GM19043 (cell line): ENCODE measurements around the gene MKI67.
"Not testable (repeated sequence)": the region's sequence is repeated elsewhere in the genome, so short reads cannot be mapped to it uniquely, and the experiment has no call there.

Experiments
- ATAC-seq: cut with Tn5 transposase; IDR thresholded peaks from one replicate; pipeline ENCODE4 v1.9.1; 2021; ENCODE audit warnings: low read depth; ENCODE audit not compliant: unreplicated experiment

Gene MKI67

DNA sequence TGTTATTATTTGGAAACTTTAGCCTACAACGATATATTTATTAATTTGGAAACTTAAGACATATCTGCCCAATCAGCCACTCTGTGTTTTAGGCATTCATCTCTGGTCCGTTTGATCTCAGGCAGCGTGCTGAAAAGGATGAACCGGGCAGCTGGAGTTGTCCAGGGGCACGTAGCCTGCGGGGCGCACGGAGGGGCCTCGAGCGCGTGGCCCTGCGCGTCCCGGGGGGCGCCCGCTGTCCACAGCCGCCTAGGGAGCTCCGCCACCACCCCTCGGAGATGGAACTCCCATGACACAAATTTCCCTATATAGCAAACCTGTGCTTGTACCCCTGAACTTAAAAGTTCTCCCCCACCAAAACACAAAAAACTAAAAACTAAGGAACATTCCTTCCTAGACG lies 24.3 kb upstream of the MKI67 start:
- no peak for ATAC-seq

DNA sequence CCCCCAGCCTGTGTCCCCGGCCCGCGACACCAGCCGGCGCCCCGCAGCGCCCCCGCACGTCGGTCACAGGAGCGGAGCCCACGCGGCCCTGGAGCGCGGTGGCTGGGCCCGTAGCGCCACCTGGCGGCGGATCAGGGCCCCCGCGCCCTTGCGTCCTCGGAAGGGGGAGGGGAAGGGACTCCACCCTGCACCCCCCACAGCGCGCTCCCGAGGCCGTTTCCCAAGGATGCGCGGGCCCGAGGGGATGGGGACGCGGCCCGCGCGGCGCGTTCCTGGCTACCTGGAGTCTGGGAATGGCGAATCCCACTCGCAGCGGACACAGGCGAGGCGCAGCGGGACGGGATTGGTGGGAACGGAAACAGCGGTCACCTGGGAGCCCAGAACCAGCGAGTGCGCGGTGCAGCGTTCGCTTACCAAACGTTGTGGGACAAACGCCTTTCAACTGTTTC lies 23.8 kb upstream of the MKI67 start:
- ATAC-seq = peak; percentile 79

DNA sequence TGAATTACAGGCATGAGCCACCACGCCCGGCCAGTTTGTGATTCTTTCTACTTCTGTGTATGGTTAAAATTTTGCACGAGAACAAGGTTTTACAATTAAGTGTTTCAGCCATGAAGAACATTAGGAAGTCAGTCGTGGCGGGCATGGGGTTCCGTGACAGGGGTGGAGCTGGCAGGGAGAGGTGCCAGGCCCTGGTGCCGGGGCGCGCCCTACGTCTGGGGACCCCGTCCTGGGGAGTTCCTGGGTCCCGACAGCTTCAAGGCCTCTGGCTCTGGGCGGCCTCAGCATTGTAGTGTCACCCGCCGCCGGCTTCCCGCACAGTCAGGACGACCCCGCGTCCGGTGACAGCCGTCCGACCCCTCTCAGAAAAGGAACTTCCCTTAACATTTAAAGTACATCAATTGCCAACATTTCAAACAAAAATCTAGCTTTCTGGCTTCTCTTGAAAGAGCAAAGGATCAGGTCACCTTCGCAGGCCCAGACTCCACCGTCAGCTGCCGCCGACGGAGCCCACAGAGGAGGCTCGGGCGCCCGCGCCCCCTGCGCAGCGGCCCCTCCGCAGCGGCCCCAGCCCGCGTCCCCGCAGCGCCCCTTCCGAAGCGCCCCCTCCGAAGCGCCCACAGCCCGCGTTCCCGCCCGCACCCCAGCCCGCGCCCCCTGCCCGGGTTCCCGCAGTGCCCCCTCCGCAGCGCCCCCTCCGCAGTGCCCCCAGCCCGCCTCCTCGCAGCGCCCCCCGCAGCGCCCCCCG lies 23.2 kb upstream of the MKI67 start:
- ATAC-seq = no peak

DNA sequence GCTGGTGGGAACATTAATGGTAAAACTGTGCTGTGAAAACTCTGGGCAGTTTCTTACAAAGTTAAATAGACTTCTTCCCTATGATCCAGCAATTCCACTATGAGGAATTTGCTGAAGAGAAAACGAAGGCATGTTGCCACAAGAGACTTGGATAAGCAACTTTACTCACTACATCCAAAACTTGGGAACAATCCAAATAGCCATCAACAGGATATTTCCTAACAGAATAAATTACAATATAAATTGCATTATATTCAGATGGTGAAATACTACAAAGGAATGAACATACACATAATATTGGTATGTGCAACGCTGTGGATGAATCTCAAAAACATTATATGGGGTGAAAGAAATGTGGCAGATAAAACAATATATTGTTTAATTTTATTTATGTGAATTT lies 21.4 kb upstream of the MKI67 start:
- no peak for ATAC-seq

DNA sequence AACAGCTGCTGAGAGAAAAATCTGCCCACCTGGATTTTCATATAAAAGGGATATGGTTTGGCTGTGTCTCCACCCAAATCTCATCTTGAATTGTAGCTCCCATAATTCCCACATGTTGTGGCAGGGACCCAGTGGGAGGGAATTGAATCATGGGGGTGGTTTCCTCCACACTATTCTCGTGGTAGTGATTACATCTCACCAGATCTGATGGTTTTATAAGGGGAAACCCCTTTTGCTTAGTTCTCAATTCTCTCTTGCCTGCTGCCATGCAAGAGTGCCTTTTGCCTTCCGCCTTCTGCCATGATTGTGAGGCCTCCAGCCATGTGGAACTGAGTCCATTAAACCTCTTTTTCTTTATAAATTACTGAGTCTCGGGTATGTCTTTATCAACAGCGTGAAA lies 20.8 kb upstream of the MKI67 start:
- no peak for ATAC-seq

DNA sequence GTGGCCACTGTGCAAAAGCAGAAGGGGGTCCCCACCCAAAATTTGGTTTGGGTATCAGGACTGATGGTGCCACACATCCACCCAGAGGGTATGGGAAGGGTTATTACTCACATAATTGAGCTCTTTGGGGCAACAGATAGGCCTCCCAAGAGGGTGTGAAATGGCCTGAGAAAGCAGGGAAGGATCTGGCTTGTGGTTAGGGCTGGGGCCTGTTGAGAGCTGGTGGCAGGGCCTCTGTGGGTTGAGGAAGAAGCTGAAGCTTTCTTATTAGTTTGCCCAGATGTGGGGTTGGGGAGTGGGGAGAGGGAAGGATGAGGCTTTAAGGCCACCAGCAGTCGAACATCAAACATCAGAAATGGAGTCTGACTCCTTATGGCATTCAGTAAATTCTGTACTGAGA lies 18.3 kb upstream of the MKI67 start:
- no peak for ATAC-seq

DNA sequence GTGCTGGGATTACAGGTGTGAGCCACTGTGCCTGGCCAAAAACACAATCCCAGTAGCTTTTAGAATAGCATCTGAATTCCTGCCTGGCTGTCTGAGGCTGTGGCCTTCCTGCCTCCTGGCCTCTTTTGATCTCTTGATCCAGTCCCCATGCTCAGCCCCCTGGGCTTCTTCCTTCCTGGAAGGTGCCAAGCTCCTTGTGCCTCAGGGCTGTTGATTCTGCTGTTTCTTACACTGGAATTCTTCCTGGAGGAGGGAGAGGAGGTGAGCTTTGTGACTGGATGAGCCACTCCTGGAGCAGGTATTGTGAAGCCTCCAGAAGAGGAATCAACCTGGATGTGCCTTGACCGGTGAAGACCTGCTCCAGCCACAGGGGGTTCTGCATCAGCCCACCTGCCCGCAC lies 17.3 kb upstream of the MKI67 start:
- ATAC-seq = no peak

DNA sequence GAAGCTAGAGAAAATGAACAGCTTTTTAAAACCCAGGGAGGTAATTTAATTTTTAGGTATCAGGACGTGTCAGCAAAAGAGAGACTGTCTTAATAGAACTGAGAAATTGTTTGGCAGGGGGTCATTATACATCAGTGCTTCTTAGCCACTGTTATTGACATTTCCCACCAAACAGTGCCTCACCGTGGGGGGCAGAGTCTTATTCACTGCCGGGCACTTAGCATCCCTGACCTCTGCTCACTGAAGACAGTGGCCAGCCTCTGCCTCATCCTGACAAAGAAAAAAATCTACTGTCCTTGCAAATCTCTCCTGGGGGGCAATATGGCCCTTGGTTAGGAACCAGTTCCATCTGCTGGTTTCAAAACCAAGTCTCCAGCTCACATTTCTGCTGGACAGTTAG lies 14.2 kb upstream of the MKI67 start:
- no peak for ATAC-seq

DNA sequence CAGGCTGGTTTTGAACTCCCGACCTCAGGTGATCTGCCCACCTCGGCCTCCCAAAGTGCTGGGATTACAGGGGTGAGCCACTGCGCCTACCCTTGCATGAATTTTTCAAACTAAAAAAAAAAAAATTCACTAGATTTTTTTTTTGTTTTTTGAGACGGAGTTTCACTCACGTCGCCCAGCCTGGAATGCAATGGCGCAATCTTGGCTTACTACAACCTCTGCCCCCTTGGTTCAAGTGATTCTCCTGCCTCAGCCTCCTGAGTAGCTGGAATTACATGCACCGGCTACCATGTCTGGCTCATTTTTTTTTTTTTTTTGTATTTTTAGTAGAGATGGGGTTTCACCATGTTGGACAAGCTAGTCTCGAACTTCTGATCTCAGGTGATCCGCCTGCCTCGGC lies 12.2 kb upstream of the MKI67 start:
- not testable (repeated sequence) for ATAC-seq

DNA sequence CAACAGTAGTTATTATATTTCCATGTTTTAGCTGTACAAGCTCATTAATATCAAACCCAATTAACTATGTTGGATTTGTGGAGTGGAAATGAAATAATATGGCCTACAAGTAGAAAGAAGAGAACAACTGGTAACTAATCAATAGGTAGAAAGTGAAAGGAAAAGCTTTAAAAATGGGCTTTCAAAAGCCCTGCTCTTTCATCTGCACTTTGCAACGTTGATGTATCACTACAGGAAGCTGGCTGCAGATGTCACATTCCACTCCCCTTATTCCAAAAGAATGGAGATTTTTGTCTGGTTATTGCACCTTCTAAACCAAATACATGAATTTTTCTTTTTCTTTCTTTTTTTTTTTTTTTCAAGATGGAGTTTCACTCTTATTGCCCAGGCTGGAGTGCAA lies 11.7 kb upstream of the MKI67 start:
- no peak for ATAC-seq

DNA sequence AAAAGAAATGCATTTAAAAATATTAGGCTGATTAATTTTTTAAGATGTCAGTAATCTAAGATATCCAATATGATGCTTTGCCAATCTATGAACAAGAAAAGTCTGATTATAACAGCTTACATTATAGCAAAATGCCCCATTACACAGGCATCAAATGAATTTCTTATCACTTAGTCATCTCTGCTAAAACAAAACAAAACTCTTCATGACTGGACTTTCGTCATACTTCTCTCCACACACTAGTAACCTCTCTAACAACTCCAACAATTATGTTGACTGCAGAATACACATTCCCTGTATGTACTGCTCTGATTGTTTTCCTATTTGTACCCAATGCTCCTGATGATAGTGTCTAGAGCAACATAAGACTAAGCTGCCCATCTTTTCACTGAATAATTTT lies 3.8 kb upstream of the MKI67 start:
- no peak for ATAC-seq

DNA sequence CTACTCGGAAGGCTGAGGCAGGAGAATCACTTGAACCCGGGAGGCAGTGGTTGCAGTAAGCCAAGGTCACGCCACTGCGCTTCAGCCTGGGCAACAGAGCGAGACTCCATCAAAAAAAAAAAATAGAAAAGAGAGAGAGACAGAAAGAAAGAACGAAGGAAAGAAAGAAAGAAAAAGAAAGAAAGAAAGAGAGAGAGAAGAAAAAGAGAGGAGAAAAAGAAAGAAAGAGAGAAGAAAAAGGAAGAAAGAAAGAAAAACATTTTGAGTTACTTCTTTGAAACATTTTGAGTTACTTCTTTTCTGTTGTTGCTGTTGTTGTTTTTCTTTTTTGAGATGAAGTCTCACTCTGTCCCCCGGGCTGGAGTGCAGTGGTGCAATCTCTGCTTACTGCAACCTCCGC lies 2.4 kb upstream of the MKI67 start:
- no peak for ATAC-seq

DNA sequence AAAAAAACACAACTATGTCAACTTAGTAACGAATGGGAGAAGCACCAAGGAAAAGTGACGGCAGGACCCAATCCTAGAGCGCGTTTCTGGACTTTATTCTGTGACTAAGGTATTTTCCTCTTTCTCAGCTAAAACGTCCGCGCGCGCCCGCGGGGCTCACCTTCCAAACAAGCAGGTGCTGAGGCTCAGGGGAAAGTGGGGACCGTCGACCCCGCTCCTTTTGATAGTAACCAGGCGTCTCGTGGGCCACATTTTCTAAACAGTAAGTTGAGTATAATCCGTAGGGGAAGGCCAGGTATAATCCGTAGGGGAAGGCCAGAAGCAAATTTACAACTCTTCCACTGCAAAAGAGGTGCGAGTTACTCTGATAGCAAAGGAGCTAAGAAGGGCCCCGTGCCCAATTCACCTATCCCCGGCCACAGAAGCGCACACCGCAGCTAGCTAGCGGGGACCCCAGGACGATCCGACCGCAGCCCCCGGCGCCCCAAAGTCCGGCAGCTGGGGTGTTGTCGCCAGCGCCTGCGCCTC lies 743 bp downstream of the MKI67 start:
- ATAC-seq = no peak

DNA sequence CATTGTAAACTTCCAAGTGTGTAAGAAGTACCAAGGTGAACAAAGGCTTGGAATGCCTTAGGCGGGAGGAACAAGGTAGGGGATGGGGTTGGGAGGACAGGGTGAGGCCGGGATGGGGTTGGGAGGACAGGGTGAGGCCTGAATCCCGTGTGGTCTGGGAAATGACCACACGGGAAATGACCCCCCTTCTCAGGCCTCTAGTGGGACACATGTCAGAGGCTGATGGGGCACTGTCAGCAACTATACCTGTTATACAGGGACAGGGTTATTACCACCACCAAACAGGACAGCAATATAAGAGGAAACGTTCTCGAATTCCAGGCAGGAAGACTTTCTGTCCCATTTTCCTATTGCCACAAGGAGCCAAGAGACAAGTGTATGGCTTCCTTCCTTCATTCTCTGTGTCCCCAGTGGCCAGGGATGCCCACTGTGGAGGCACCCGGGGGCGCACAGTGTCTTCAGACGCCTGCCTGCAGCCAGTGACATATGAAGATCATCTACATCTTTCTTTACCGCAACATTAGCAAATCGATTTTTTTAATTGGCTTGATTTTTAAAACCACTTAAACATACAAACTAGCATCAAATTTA lies 1.3 kb downstream of the MKI67 start:
- no peak for ATAC-seq

DNA sequence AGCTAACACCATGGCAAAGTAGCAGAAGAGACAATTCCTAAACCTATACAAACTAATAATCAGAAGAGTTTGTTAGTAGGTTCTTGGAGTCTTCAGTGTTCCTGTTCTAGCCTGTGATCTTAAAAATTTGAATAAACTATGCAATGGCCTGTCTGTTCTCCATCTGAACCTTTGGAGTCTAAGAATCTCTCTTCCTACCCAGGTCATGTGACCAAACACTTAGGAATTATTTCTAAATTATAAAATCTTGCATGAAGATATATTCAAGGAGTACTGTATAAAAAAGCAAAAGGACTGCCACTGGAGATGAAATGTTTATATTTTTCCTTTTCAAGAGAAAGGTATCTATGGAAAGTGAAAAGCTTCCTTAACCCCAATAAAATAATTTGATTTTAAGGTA lies 2.4 kb downstream of the MKI67 start:
- ATAC-seq = no peak

DNA sequence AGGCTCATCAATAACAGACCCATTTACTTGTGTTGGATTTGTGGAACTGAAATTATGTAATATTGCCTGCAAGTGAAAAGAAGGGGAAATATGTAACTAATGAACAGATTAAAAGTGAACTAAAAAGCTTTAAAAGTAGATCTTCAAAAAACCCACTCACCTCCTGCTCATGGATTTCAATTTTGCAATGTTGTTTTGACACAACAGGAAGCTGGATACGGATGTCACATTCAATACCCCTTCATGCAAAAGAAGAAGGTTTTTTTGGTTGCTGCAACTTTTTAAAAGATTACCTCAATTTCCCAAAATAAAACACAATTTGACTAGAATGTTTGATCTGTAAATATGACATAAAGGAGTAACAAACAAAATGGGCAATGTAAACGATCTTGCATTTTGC lies 3.3 kb downstream of the MKI67 start:
- ATAC-seq = no peak

DNA sequence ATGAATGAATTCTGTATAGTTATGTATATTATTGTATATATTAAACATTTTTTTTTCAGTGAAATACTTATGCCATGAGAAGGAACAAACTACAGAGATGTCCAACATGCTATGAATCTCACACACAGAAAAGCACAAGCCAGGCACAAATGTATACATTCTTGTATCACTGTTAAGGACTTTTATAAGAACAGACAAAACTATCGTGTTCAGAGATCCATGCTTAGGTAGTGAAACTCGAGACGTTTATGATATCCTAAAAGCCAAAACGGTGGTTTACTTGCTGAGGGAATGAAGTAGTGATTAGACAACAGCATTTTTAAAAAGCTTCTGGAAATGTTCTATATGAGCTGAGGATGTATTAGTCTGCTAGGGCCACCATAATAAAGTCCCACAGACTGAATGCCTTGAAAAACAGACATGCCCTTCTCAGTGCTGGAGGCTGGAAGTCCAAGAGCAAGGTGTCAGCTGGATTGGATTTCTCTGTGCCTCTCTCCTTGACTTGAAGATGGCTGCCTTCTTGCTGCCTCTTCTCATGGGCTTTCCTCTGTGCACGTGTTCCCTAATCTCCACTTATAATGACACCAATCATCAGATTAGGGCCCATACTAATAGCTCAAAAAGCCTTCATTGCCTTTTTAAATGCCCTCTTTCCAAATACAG lies 4.3 kb downstream of the MKI67 start:
- ATAC-seq = no peak

DNA sequence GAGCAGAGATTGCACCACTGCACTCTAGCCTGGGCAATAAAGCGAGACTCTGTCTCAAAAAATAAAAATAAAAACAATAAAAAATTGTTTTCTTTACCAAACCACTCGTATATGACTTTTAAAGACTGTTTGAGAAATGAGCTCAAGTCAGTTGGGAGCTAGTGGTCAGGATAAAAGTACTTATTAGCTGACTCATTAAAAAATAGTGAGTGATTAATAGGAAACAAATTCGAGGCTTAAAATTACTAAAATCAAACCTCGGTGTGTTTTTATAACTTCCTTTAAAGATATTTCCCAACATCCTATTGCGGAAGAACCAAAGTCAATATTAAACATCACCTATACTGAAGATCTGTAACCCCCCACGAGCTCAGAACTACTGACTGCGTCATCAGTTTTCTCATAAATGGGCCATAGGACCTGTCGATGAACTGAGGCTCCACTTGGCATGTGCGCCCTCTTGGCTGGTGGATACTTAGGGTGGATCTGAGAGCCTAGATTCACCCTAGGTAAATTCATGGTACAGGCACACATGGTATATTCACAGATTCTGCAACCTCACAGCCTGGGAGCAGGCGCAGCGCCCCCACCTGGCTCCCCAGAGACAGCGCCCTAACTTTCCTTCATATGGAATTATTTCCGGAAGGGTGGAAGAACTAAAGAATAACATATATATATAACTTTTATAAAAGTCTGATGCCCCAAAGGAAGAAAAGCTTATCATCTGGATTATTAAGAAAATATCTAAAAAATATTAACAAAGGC lies 9.2 kb downstream of the MKI67 start:
- no peak for ATAC-seq

DNA sequence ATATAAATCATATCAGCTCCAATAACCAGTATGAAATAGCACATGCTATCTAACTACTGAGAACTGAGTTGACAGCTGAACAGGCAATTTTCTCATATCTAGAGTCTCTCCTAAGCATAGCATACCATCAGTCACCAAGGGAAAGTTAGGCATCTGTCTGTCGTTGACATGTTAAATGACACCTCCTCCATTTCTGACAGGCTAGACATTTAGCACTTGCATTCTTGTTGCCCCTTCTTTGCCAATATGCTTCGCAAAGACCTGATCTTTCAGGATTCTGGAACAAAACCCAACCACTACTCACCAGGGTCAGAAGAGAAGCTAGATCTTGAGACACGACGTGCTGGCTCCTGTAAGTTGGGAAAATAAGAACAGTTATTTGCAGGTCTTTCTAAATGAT lies 10.0 kb downstream of the MKI67 start:
- no peak for ATAC-seq

DNA sequence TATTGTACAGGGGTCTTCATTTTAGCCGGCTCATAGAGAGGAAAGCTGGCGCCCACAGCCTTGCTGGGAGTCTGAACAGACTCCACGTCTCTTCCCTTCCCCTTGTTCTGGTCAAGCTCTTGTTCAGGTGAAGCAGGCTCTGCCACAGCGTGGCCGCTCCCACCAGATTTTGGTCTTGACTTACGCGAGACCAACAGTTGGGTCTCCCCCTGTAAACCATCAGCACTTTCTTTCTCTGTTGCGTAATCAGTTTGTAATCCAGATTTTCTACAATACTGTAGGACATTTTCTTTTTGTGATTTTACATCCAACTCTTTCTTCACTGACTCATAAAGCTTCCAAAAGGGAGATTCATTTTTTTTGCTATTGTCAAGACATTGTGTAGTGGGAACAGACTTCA lies 10.9 kb downstream of the MKI67 start:
- ATAC-seq = no peak

DNA sequence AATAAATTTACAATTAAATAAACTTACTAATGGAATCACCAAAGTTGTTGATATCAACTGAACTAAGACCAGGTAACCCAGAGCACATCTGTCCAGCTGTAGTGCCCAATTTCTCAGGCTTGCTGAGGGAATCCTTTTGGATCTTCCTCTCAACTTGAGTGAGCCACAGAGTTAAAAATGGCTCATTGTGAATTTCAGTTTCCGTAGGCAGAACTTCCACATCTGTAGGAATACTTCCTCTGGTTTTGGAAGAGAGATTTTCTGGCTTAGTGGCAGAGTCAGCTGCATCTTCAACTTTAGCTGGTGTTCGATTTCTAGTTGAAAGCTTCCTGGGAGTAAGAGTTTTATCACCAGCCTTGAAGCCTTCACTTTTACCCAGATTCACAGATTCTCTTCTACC lies 11.3 kb downstream of the MKI67 start:
- ATAC-seq = no peak
